HG03558 (cell line): ENCODE measurements around the gene SNX33.
"Not testable (repeated sequence)": the region's sequence is repeated elsewhere in the genome, so short reads cannot be mapped to it uniquely, and the experiment has no call there.

ENCODE experiments used
- ATAC-seq: cut with Tn5 transposase; IDR thresholded peaks from one replicate; pipeline ENCODE4 v1.9.1; 2021; ENCODE audit warnings: moderate number of reproducible peaks; ENCODE audit not compliant: unreplicated experiment; ENCODE audit errors: extremely low read depth

Gene SNX33

DNA sequence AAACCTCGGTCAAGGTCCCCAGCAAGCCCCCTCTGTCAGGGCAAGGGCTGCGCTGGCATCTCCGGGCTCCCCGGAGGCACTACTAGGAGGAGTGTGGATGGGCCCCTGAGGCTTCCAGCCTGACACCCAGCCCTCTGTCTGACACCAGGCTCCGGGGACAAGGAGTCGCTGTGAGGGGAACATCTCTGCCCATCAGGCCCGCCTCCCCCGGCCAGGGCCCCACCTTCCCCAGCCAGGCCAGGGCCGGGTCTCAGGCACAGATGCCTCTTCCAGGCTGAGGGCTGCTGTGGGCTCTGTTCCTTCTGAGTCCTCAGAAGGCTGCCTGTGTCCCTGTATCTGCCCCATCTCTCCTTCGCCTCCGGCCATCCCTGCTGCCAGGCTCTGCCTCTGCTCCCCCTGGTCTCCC, 49.1 kb downstream of the SNX33 start:
- ATAC-seq, result no peak

DNA sequence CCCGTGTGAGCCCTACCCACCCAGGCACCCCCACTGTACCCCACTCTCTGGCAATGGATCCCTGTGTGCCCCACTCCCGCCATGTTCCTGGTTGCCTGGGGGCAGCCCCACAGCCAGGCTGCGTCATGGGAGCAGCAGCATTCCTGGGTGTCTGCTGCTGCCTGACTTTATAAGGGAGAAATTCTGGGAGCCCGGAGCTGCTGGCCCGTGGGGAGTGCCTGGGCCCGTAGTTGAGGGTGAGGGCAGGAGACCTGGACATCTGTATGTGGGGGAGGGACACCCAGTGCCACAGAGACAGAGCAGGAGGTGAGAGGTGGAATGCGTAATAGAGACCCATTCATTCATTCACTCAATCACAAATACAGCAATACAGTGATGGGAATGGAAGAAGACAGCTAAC, 49.8 kb downstream of the SNX33 start:
- ATAC-seq, result no peak

DNA sequence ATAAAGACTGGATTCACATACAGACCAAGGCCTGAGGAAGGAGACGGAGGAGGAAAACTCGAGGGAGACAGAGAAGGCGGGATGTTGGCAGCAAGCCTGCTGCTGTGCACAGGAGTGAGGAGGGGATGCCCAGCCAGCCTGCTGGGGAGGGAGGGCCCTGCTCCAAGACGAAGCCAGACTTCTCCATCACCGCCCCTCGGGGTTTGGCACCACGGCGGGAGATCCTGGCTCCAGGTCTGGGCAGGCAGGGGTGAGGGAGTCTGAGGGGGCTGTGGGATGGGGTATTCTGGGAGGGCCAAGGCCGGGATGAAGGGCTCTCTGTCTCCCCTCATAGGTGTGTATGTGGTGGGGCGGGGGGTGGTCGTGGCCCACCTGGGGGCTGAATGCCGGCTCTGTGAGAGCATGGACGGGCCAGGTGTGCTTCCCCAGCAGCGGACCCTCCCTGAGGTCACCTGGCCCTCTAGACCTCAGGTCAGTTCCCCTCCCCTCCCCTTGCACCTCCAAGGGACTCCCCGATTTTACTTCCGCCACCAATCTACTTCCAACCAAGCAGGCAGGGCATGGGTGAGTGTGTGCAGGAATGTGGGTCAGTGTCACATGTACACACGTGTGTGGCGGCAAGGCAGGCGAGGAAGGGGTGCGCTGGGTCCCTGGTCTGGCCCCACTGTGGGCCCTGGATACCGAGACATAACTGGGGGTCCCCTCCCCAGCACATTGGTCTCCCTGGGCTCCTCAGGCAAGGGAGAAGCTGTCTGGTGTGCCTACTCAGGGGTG, 50.4 kb downstream of the SNX33 start:
- not testable (repeated sequence) for ATAC-seq

DNA sequence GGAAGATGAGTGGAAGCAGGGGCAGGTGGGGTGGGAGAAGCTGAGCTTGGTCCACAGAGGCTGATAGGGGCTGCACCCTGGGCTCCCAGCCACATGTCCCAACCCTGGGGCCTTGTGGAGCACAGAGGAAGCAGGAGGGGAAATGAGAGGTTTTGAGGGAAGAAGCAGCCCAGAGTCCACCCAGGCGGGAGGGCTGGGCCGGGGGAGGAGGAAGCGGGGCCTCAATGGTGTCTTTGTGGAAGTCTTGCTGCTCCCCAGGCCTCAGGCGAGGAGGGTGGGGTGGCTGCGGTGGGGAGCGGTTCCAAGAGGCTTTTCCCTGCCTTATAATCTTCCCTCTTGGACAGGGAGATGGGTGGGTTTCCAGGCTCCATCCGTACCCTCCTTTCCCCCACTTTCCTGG, 51.8 kb downstream of the SNX33 start:
- ATAC-seq, result not testable (repeated sequence)

DNA sequence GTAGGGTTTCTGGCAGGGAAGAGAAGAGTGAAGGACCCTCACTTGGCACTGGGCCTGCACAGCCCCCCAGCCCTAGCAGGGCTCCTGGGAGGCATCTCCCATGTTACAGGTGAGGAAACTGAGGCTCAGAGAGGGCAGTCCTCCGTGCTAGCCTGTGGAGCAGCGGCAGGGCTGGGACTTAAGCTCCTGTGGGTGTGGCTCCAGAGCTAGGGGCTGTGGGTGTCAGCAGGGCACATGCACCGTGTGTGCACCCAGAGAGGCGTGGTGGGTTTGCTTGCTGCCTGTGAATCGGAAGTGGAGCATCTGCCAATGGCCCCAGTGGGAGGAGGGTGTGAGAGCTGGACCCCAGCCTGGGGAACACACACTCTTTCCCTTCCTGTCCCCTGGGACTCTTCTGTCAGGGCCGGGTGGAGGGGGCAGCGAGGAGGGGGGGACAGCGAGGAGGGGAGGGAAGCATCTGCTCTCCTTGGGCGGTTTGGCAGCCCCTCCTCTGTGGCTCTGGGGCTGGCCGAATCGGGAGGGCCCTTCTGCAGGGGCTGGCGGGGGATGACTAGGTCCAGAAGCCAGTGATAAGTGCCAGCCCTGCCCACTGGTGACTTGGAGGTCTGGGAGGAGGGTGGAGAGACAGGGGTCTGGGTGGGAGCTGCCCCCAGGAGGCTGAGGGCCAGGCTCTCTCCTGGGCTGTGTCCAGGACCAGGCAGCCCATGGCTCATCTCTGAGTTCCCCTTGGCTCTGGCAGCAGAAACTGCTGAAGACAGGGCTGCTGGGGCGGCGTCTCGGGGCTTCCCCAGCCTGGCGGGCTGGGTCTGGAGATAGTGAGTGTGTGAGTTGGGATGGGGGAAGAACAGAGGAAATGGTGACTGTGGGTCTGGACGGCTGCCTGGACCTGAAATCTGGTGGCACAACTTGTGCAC, 52.5 kb downstream of the SNX33 start:
- ATAC-seq, result not testable (repeated sequence)

DNA sequence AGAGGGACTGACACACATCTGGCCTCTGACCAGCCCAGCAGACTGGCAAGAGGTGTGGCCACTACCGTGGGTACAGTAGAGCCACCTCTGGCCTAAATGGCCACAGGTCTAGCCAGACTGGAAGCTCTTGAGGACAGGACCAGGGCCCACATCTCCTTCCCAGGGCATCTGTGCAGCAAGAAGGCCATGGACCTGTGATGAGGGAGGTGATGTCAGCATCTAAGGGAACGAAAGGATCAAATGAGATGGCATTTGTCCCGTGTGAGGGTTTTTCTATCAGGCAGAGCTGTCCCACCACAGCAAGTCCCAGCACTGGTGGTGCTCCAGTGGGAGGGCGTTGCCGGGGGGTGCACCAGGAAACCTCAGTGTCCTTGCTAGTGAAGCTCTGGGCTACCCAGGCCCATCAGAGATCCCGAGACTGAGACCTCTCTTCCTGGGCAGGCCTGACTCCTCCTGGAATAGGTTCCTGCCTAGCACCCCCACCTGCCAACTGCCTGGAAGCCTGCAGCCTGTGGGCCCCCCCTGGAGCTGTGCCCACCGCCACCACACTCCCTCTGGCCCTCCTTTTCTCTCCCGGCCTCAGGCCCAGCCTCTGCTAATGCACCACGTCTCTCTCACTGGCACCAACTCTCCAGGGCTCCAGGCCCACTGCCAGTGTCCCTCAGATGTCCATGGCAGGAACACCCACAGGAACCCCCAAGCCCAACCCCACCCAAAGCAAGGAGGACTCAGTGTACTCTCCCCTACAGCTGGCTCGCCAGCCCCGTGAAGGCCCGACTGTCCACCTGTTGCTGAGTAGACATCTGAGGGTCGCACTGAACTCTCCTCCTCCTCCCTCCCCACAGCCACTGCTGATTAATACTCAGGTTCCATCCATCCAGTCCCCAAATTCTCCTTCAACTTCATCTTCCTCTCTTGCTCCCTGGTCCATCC, 53.6 kb downstream of the SNX33 start:
- not testable (repeated sequence) for ATAC-seq

DNA sequence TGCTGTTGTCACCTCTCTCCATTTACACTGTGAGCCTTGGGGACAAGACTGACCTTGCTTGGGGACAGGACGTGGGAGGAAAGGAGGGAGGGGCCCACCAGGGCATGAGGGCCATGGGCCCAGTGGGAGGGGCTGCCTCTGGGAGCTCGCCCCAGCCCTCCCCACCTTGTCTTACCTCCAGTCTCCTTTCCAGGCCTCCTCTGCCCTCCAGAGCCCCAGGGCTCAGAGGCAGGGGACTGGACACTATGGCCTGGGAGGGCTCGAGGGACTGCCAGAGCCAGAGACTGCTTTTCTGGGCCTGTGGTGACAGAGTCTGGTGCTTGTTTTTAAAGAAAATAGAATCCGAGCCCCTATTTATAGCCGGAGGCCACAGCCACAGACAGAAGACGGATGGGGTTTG, 54.7 kb downstream of the SNX33 start:
- no peak for ATAC-seq

DNA sequence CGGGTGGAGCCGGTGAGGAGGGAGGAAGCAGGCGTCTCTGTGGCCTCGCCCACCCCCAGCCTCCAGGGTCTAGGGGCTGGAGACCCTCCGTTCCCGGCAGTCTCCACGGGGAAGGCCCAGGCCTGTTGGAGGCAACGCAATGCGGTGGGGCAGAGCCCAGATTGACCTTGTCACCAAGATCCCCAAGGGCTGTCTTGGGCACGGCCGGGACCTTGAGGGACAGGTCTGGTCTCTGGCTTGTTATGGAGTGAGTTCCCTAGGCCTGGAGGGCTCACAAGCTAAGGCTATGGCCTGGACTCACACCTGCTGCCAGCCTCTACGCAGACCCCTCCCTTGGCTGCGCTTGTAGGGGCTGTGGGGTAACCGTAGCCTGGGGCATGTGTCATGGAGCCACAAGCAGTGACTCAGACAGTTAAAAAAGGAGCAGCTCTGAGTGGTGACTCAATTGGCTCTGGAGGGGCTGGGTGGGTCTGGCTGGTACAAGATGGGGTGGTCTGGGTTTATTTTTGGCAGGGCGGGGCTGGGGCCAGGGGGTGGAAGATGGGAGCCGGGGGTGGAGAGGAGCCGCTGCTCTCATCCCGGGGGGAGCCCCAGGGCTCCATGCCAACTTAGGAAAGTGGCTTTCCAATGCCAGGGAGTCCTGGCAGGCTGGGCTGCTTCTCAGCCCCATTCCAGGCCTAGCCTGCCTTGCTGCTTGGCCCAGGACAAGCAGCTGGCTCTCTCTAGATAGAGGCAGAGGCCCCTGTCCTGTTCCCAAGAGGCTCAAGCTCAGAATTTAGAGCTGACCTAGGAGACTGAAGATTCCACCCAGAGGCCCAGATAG, 55.9 kb downstream of the SNX33 start:
- ATAC-seq, result not testable (repeated sequence)

DNA sequence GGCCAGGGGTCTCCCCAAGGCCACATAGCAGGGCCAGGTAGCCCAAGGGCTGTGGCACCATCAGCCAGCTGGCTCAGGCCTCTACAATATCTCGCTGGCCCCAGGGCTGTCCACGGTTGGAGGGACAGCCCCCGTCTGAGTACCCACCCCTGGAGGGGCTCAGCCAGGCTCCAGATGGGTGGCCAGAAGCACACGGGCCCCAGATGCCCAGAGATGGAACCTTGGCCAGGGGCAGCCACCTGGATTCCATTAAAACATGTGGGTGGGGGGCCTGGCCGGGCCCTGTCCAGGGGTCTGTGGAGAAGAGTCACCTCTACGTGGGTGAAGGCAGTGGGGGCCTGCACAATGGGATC, 56.5 kb downstream of the SNX33 start:
- ATAC-seq, result no peak

DNA sequence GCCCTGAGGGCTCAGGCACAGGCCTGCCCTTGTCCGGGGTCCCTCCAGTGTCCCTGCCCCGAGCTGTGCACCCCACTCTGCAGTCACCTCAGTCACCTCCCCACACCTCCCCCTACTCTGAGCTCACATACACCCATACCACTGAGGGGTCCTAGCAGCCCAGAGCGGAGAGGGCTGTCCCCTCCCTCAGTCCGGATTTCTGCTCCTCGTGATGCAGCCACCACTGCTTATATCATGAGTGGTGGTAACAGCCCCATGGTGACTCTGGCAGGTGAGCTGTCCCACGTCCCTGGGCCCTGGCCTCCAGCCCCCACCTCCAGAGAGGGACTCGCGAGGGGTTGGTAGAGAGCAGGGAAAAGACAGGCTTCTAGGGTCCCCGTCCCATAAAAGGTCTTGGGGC, 56.9 kb downstream of the SNX33 start:
- ATAC-seq, result no peak

DNA sequence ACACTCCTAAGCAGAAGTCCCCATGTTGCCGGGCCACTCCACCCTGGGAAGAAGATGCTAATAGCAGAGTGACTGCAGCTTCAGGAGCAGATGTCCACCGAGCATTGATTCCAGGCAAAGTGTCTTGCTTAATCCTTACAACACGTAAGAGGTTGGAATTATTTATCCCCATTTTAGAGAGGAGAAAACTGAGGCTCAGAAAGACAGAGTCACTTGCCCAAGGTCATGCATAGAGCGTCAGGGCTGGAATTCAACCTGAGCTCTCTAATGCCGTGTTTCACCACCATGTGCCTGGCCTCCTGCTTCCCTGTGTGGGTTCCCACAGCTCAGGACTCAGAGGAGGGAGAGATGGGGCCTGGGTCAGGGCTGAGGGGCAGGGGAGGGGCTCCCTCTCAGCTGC, 57.7 kb downstream of the SNX33 start:
- not testable (repeated sequence) for ATAC-seq

DNA sequence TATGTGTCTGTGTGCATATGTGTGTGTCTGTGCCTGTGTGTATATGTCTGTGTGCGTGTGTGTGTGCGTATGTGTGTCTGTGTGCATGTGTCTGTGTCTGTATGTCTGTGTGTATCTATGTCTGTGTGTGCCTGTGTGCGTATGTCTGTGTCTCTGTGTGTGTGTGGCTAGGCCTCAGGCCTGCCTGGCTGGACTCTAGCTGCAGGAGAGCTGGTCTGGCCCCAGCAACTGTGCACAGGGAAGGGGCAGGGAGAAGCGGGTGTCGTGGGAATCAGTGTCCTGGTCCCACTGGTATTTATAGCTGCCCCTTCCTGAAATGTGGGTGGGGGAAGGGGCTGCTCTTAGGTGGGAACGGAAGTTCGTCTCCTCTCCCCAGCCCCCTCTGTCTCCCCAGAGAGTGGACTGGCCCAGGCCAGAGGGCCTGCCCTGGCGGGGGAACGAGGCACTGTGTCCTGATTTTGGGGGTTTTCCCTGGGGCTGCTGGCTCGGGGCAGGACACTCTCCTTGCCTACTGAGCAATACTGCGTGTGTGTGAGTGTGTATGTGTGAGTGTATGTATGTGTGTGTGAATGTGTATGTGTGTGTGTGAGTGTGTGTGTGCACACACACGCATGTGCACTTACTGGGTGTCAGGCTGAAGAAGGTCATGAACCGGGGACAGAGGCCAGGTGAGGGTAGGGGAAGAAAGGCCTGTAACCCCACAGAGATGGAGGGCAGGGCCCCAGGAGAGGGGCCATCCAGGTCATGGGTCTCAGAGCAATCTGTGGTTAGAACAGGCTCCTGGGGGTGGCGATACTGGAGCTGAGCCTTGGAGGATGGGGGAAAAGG, 58.4 kb downstream of the SNX33 start:
- no peak for ATAC-seq

DNA sequence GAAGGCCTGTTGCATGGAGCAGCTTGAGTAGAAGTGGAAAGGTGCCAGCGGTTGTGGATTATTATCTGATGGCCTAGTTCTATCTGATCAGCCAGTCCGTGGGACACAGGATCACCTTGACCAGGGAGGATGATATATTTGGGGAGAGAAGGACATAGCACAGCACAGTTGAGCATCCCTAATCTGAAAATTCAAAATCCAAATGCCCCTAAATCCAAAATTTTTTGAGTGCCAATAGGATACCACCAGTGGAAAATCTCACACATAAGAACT, 58.9 kb downstream of the SNX33 start:
- ATAC-seq, result no peak

DNA sequence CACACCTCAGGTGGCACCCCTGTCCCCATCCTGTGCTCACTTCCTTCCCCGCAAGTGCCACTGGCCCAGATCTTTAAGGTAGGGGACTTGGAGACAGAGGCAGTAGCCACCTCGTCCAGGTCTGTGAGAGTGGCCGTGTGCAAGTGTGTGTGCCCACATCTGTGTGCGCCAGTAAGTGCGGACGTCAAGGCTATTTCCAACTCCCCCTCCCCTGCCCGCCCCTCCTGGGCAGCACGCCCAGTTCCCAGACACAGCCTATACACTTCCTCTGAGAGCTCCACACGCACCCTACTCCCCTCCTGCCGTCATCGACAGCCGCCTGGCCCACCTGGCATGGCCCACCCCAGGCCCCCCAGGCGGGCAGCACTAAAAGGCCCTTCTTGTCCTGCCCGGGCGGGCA, 61.7 kb downstream of the SNX33 start:
- not testable (repeated sequence) for ATAC-seq

DNA sequence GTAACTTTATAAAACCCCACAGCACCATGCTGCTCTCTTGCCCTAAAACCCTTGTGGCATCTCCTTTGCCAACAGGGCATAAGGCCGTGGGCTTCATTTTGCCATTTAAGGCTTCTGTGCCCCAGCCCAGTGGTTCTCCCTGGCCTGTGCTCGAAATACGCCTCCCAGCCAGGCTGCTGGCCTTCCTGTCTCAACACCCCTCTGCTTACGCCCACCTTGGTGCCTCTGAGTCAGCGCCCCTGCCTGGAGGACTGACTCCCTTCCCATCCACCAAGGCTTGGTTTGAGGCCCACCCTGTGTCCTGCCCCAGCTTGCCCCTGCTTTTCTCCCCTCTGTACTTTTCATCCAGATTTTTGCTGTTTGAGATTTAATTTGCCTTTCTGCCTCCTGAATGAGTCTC, 63.2 kb downstream of the SNX33 start:
- ATAC-seq, result not testable (repeated sequence)

DNA sequence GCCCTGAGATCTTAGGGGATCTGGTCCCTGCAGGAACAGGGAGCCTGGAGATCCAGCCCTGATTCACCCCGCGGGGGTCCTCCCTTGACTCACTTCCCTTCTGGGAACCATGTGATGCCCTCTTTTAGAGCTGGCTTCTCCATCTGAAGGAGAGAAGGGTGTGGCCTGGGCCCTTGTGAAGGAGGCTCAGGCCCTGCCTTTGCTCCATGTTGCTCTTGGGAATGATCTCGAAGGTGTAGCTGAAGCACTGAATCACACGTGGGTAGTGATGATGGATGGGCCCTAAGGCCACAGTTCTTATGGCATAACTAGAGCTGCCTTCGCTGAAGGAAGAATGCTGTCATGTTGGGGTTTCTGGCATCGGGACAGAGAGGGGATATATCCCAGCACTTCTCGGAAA, 63.8 kb downstream of the SNX33 start:
- not testable (repeated sequence) for ATAC-seq
